Gastroesophageal sphincter (tissue), 4 donors: ENCODE data around the gene EOLA2. TPM values are rescaled to one million over a fixed set of nuclear protein-coding genes. Genes with fewer than 3 reads are reported as not detected.
A peak's percentile ranks its signal among the peaks of the same experiment; 100 is the strongest.

Experiments used
- ATAC-seq: fragments of 150-250 bp; one replicate; pipeline ENCODE4 v1.9.1; 2016; ENCODE audit warnings: mild to moderate bottlenecking, moderate library complexity
- H3K27ac ChIP-seq, 4 donors: fragments of 200-600 bp; sonication (generic) in 3 of 4; 1 replicate in 3 of 4; 2 replicates in 1 of 4; pipeline ENCODE4 v1.5.1; 2016 to 2019
- H3K27me3 ChIP-seq: fragments of 200-600 bp; sonication (generic); one replicate; pipeline ENCODE4 v1.5.1; 2019
- H3K36me3 ChIP-seq, 2 donors: fragments of 200-600 bp; sonication (generic); one replicate each; pipeline ENCODE4 v1.5.1; 2019; ENCODE audit warnings: control low read depth in 1 of 2
- H3K4me1 ChIP-seq, 3 donors: fragments of 200-600 bp; sonication (generic); 1 replicate in 2 of 3; 2 replicates in 1 of 3; pipeline ENCODE4 v1.5.1; 2016 to 2019; ENCODE audit warnings: control low read depth in 2 of 3
- H3K4me3 ChIP-seq, 2 donors: fragments of 200-600 bp; sonication (generic); one replicate each; pipeline ENCODE4 v1.5.1; 2019; ENCODE audit warnings: mild to moderate bottlenecking in 1 of 2, moderate library complexity in 1 of 2
- H3K9me3 ChIP-seq, 3 donors: fragments of 200-600 bp; sonication (generic); one replicate each; pipeline ENCODE4 v1.5.1; 2017 to 2019; ENCODE audit warnings: control low read depth in 2 of 3
- CTCF ChIP-seq, 4 experiments: fragments of 200-600 bp in 2 of 4; fragments of 450-650 bp in 2 of 4; sonication (generic) in 1 of 4; IDR thresholded peaks; one replicate each; pipeline ENCODE4 v1.5.1; 2017 to 2019; ENCODE audit warnings: antibody characterized with exemption in 4 of 4, mild to moderate bottlenecking in 2 of 4, moderate library complexity in 2 of 4
- EP300 ChIP-seq: sonication (generic); formaldehyde crosslinking; IDR thresholded peaks from one replicate; pipeline ENCODE4 v1.6.1; 2017; ENCODE audit warnings: antibody characterized with exemption, mild to moderate bottlenecking
- POLR2A ChIP-seq, 2 donors: fragments of 450-650 bp; IDR thresholded peaks; one replicate each; pipeline ENCODE4 v1.6.1; 2017; ENCODE audit warnings: antibody characterized with exemption in 2 of 2, mild to moderate bottlenecking in 2 of 2, moderate library complexity in 1 of 2
- POLR2AphosphoS5 ChIP-seq: sonication (generic); formaldehyde crosslinking; IDR thresholded peaks from one replicate; pipeline ENCODE4 v1.6.1; 2017; ENCODE audit warnings: antibody characterized with exemption
- whole genome bisulfite sequencing, 2 donors: methylation state at CpG; one replicate each; pipeline ENCODE4 v1.1.5; 2018; ENCODE audit warnings: low coverage in 1 of 2; 5-methylcytosine and 5-hydroxymethylcytosine counted together
- total RNA-seq, 4 donors: library from RNA; depleted of rRNA; stranded (reverse); fragments of >200 nt; gene quantifications; one replicate each; pipeline ENCODE4 v1.1.0, GENCODE V29; 2016

The EOLA2 gene
- total RNA-seq, result 10 to 100 TPM; 14.8 to 21.0 (median 17.5) TPM

GRCh38 chrX:149938427-149938880, at the start of gene EOLA2:
TSS of gene EOLA2 (minus strand) at chrX:149938491. CDS start at chrX:149933874, 4,617 bp downstream.
- ATAC-seq, result peak; percentile 63
- Histone ChIP-seq H3K27ac (peak within 1 kb of the TSS; percentile 84 to 98 (median 92)), H3K4me3 (peak within 1 kb of the TSS; percentile 68 to 71), H3K27me3 (no peaks in the 10 kb centered on the region), H3K36me3 (peaks cover 0 to 13% of the 10 kb centered on the region in 2 donors), H3K9me3 (no peaks in the 10 kb centered on the region), H3K4me1 (peaks cover 0 to 13% (median 4%) of the 10 kb centered on the region in 3 donors)
- 0 to 54% methylated on average over 2 to 9 of the region's 39 CpGs for WGBS, 2 donors
- TF ChIP-seq POLR2AphosphoS5 (peak; percentile 88), CTCF (IDR thresholded peaks at IDR 0.05) (peak in 3 of 4 experiments; percentile 32 to 52 (median 46)), POLR2A (IDR thresholded peaks at IDR 0.05) (peak; percentile 31 to 32), EP300 (peak; percentile 79)

GRCh38 chrX:149987613-149988012, 49.3 kb upstream of the EOLA2 start:
- no peaks in the 10 kb centered on the region for H3K36me3 ChIP-seq
- TF ChIP-seq POLR2A (IDR thresholded peaks at IDR 0.05), result no peak
- no peak for ATAC-seq
- H3K9me3 ChIP-seq, result no peaks in the 10 kb centered on the region
- no peak overlapping the region for H3K27ac ChIP-seq
- H3K27me3 ChIP-seq, result no peaks in the 10 kb centered on the region
- H3K4me1 ChIP-seq, result peaks cover 0 to 7% (median 0%) of the 10 kb centered on the region in 3 donors
- no peak overlapping the region for H3K4me3 ChIP-seq

DNA sequence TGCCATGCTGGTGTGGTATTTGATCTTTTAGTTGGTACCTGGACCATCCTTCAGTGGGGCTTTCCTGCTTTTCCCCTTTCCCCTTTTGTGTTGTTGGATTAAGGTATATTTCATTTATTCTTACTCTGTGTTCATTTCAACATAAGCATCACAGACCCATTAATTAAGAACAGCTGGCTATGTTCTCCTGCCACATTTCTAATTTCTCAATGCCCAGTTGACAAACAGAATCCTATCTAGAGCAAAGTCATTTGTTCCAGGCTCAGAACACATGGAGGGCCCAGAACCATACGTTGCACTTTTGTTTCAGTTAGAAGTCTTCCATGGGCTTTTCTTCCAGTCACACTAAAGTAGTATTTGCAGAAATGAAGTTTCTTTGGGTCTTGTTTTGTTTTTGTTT, 46.1 kb upstream of the EOLA2 start:
- Histone ChIP-seq H3K4me3 (no peak overlapping the region), H3K4me1 (peaks cover 0 to 17% (median 0%) of the 10 kb centered on the region in 3 donors), H3K36me3 (no peaks in the 10 kb centered on the region), H3K9me3 (no peaks in the 10 kb centered on the region), H3K27me3 (no peaks in the 10 kb centered on the region), H3K27ac (no peak overlapping the region)
- TF ChIP-seq POLR2AphosphoS5, result no peak
- no peak for TF ChIP-seq CTCF (IDR thresholded peaks at IDR 0.05)
- no peak for TF ChIP-seq POLR2A (IDR thresholded peaks at IDR 0.05)
- TF ChIP-seq EP300, result no peak
- ATAC-seq, result no peak
- 80 to 100% methylated on average over 1 of the region's 1 CpG for WGBS, 2 donors

GRCh38 chrX:149982310-149982709, 44.0 kb upstream of the EOLA2 start:
- peaks cover 0 to 17% (median 0%) of the 10 kb centered on the region in 3 donors for H3K4me1 ChIP-seq
- TF ChIP-seq EP300 (no peak), POLR2A (IDR thresholded peaks at IDR 0.05) (no peak), POLR2AphosphoS5 (no peak), CTCF (IDR thresholded peaks at IDR 0.05) (no peak)
- no peak for ATAC-seq
- H3K36me3 ChIP-seq, result no peaks in the 10 kb centered on the region
- no peaks in the 10 kb centered on the region for H3K9me3 ChIP-seq
- H3K27me3 ChIP-seq, result no peaks in the 10 kb centered on the region
- H3K4me3 ChIP-seq, result no peak overlapping the region
- 33 to 60% methylated on average over 1 of the region's 3 CpGs for WGBS, 2 donors
- no peak overlapping the region for H3K27ac ChIP-seq

GRCh38 chrX:149979126-149979644, 40.9 kb upstream of the EOLA2 start:
- 43 to 76% methylated on average over 2 to 3 of the region's 3 CpGs for WGBS, 2 donors
- ATAC-seq, result no peak
- Histone ChIP-seq H3K4me1 (peaks cover 0 to 17% (median 0%) of the 10 kb centered on the region in 3 donors), H3K36me3 (no peaks in the 10 kb centered on the region), H3K9me3 (no peaks in the 10 kb centered on the region), H3K27me3 (no peaks in the 10 kb centered on the region), H3K27ac (no peak overlapping the region), H3K4me3 (no peak overlapping the region)
- TF ChIP-seq CTCF (IDR thresholded peaks at IDR 0.05) (no peak), EP300 (no peak), POLR2AphosphoS5 (no peak), POLR2A (IDR thresholded peaks at IDR 0.05) (no peak)
